Stimulated activated CD8-positive, alpha-beta memory T cell treated with anti-CD3 and anti-CD28 coated beads, Interleukin-7, amount 100 ng/mL, for 48 hours (primary cell): ENCODE measurements around the gene THSD4.
"Not testable (repeated sequence)": the region's sequence is repeated elsewhere in the genome, so short reads cannot be mapped to it uniquely, and the experiment has no call there.

ENCODE experiments used
- DNase-seq, 2 donors: peaks; one replicate each; pipeline ENCODE4 v3.0.0-alpha.2; 2020; ENCODE audit warnings: low read depth in 1 of 2; ENCODE audit errors: extremely low read depth in 1 of 2

THSD4 gene

DNA sequence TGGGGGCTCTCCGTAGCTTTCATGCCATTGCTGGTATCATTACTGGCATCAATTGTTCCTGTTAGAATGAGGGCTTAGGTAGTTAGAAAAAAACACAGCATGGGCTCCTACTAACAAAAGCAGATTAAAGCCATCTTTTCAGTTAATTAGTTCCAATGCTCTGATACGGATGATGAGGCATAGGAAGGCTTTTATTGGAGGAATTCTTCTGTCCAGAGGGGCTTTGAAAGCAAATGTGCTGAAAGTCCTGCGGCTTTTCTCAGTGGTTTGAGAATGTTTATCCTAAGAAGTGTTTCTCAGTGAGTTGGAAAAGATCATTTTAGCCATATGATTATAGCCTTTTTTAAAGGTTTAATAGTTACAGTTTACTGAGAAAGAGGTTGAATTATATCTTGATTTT is 198.5 kb downstream of the THSD4 start:
- DNase-seq = no peak

DNA sequence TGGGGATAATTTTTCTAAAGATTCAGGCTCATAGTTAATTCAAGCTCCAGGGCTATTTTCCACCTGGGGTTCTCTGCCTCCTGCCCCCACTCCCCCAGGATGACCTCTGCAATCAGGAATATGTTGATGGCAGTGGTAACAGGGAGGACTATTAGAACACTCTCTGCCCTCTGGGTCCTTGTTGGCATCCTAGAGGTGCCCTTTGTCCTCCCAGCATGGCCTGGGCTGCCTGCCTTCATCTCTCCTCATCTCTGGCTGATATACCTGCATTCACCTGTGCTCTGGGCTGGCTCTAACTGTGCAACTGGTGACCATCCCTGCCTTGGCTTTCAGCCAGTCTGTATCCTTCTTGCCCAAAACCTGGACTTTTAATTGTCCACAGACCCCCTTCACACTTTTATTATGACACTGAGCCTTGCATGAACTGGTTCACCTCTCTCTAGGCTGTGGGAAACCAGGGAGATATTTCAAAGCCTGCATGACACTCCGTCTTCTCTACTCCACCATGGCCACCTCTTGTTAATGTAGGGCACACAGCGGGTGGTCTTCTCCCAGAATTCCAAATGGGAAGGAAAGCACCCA is 199.8 kb downstream of the THSD4 start:
- no peak for DNase-seq

DNA sequence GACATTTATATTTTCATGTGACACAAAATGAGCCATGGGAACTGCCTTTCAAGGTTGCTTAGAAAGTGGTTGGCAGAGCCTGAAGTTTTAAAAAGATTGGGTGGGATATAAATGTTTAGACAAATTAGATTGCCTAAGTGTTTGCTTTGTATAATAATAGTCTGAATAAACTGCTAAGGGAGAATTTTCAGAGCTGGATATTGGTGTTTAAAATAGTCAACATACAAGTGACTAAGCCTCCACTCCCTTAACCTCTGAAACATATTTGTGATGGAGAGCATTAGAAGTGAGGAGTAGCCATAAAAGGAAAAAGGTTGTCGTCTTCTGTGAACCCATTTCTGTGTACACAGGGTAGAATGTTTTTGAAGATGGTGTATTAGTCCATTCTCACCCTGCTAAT is 201.6 kb downstream of the THSD4 start:
- no peak for DNase-seq

DNA sequence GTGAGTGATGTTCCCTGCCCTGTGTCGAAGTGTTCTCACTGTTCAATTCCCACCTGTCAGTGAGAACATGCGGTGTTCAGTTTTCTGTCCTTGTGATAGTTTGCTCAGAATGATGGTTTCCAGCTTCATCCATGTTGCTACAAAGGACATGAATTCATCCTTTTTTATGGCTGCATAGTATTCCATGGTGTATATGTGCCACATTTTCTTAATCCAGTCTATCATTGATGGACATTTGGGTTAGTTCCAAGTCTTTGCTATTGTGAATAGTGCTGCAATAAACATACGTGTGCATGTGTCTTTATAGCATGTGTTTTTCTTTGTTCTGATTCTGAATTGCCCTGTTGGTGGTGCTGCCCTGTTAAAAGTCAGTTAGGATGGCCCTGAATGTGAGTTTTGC is 204.2 kb downstream of the THSD4 start:
- DNase-seq = not testable (repeated sequence)

DNA sequence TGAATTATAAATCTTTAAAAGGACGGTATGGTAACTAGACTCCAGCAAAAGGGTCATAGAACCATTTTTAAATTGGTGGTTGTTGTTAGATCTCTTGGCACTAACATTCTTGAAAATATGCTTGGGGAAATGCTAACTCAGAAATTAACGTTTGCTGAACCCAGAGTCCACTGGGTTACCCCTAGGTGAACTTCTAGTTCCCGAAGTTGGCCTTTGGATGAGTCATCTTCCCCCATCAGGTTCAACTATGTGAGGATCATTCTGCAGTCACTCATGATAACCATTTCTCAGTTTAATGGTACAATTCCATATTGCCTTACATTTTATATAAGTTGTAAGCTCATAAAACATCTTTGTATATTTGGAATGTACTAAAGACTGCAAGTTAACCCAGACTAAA is 204.7 kb downstream of the THSD4 start:
- DNase-seq = no peak

DNA sequence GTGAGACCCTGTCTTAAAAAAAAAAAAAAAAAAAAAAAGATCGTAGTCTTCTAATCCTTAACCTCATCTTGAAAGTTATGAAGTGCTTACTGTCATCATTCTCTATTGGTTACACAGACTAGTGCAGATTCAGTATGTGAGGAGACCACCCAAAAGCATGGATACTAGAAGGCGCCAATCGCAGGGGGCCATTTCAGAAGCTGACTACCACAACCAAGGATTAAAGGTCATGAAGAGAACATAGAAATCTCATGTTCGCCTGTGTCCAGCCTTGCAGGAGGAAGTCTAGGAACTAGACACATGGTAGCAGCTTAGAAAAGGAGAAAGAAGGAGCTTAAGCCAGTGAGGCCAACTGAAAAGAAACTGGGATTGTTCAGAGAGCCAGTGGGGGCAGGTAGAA is 207.8 kb downstream of the THSD4 start:
- no peak for DNase-seq

DNA sequence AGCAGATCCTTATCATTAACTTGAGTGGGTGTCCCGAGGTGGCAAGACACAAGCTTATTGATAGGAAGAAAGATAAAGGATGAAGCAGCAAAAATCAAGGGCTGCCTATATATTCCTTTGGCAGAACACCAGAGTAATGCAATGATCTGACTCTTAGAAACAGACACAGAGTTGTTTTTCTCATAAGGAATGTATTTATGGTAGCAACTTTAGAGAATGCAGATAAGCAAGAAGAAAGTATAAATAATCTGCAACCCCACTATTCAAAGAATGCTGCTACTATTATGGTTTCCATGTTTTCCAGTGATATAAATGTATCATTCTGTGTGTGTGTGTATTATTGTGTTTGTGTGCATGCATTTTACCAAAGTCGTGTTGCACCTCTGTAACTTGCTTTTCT is 208.3 kb downstream of the THSD4 start:
- no peak for DNase-seq

DNA sequence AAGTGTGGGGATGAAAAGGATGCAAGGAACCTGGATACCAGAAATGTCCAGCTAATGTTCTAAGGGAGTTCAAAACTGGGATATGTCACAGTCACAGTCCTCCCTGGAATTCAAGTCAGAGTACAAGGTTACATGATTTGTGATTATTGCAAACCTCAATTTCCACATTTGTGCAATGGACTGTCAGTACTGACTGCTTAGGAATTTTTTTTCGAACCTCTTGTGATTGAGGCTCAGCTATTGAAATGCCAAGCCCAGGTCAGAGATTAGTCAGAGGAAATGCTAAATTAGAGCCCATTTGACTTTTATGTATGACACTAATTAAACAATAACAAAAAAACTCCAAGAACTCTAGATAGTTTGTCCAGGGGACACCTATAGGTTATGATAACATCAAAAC is 210.2 kb downstream of the THSD4 start:
- DNase-seq = no peak

DNA sequence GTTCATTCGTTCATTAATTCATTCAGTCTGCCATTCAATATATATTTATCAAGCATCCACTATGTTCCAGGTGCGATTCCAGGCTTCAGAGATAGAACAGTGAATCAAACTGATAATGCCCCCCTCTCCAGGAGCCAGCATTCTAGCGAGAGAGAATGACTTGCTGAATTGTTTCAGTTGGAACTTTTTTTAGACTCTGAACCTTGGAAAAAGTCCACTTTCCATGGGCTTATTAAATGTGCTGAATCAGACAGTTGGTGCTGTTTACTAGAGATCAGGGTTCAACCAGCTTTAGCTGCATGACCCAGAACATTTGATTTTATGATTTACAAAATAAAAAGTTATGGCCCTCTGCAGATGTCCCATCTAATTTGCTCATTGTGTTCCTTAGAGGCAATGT is 213.2 kb downstream of the THSD4 start:
- DNase-seq = no peak

DNA sequence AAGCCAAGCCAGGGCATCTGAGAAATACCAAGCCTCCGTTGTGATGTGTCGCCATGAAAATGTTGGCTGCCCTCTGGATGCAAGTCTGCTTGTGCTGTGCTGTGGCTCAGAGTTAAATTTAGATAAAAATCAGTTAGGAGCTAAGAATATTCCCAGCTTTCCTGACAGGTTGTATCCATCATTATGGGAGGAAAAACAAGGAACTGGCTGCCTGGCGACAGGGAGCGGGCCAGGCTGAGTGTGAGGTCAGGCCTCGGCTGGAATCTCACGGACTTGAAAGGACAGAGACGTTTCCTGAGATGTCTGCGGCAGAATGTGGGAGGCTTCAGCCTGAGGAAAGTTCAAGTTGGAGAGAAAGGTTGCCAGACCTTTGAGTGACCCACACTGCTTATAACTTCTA is 213.8 kb downstream of the THSD4 start:
- DNase-seq = no peak

DNA sequence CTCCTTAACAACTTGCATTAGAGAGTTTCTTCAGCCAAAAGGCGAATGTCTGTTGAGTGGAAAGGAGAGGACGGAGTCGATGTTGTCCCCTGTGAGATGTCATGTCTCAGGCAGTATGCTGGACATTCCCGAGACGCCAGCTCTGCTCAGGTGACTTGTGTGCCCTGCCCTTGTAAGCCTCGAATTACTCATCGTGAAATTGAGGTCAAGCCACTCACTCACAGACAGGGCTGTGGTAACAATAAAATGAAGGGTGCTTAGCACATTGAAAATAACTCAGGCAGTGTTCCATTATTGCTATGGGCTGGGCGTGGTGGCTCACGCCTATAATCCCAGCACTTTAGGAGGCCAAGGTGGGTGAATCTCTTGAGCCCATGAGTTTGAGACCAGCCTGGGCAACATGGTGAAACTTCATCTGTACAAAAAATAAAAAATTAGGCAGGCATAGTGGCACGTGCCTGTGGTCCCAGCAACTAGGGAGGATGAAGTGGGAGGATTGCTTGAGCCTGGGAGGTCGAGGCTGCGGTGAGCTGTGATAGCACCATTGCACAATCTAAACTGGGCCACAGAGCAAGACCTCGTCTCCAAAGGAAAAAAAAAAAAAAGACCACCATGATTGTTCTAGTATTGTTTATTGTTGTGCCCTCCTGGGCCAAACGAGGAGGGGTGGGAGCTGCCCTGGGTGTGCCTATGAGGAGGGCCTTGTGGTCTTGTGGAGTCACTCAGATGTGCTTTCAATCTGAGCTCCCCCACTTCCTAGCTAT is 214.4 kb downstream of the THSD4 start:
- no peak for DNase-seq

DNA sequence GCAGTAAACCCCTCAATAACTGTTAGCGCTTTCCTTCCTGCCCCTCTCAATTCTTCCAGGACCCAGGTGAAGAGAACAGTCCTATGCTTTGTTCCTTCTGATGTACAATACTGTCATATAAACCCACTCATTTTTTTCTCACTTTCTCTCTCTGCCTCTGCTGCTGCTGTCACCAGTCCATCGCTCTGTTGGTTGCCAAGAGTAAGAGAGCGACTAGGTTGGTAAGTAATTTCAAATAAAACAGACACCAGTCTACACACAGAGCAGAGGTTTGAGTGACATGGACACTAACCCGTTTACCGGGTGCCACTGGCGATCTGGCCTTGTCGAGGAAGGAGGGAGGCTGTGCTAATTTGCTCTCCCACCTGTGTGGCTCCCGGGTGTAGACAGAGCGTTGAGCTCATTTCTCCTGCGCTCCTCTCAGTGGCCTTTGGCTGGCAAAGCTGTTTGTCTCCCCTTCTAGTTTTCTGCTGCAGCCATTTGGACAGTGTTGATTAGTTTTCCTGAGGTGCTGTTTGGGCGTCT is 215.4 kb downstream of the THSD4 start:
- no peak for DNase-seq

DNA sequence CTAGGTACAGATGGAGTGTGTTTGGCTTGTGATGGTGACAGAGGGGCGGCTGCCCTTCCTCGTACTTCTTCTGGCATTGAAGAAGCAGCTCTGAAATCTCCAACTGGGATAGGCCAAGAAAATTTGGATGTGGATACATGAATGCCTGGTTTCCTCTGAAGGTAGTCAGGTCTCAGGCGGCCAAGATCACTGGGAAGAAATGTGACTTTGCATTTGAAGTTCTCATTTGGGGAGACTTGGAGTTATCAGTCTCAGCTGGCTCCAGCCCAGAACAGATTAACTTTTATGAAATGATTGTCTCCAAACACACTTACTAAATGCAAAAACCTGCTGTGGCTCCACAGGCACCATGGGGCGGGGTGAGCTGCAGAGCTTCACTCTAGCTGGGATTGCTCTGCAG is 215.9 kb downstream of the THSD4 start:
- no peak for DNase-seq

DNA sequence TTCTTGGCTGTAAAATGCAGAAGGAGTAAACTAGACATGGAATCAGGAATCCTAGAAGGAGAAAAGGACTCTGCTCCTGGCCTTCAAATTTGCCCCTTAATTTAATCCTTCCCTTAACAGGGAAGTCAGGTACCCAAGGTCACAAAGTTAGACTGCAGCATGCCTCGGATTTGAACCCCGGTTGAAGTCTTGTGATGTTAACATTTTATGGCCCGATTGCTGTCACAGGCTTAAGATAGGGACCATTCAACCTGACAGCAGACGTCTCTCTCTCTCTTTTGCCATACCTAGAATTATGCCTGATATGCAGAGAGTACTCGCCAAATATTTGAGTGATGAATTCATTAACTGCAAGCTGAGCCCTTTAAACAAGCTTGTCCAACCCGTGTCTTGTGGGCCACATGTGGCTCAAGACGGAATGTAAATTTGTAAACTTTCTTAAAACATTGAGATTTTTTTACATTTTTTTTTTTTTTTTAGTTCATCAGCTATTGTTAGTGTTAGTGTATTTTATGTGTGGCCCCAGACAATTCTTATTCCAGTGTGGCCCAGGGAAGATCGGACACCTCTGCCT is 217.2 kb downstream of the THSD4 start:
- DNase-seq = no peak

DNA sequence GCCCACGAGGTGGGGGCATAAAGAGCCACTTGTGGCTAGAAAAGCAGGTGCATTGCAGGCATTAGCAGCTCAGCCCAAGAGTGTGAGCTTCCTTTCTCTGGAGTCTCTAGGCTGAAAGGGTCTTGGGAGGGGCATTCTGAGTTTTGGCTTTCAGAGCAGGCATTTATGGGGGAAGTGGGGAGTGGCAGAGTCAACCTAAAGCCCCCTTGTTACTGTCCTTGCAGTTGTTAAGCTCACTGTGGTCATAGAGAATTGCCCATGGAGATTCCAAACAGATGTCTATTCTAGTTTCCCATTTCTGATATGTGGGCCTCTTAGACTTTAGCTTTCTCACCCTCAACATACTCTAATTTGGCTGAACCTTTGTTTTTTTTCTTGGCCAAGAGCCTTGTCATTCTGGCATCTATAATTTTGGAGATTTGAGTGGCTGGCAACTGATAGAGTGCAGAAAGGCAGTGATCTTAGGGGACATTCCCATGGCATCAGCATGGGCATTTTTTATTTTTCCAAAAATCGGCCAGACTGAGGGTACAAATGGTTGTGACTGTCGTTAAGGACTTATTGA is 217.9 kb downstream of the THSD4 start:
- DNase-seq = no peak

DNA sequence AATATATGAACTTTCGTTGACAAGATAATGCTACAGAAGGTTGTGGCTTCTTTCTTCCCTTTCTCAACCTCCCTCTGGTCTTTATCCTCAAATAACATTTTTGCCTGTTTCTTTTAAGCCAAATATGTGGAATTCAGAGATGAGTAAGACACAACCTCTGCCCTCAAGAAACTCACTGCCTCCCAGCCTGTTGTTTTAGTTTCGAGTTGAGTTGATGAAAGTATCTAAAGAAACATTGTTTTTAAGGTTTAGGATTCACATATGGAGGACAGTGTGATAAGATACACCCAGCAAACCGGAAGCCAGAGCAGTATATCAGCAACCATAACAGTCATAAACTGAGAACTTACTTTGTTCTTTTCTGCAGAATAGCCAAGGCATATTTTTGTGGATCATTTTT is 218.6 kb downstream of the THSD4 start:
- no peak for DNase-seq

DNA sequence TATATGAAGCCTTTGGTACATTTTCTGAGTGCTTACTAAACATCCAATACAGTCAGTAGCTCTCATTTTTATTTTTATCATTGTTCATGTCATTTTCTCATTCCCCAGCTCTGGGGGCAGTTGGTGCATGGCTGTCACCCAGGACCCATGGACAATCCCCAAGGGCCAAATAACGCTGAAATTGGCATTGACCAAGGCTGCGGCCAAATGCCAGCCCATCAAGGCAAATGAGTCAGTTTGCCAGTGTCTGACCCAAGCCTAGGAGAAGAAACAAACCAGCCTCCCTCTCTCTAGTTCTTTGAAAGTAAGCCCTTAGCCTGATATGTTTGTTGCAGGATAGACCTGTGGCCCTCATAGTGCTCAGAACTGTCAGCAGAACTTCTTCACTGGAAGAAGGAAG is 219.2 kb downstream of the THSD4 start:
- DNase-seq = no peak

DNA sequence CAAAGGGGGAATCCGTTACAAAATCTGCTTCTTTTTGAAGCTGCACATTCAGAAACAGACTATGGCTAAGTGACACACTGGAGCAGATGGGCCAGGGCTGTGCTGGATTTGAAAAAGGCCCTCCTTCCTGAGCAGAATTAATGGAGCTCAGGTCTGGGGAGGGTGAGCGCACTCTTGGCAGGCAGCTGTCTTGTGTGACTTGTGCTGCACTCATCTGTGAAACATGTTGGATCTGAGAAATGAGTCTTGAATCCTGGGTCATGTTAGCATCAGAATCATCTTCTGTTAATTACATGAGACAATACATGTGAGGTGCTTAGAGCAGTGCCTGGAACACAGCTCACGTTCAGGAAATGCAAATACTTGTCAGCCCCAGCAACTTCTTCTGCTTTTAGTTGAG is 219.6 kb downstream of the THSD4 start:
- DNase-seq = no peak

DNA sequence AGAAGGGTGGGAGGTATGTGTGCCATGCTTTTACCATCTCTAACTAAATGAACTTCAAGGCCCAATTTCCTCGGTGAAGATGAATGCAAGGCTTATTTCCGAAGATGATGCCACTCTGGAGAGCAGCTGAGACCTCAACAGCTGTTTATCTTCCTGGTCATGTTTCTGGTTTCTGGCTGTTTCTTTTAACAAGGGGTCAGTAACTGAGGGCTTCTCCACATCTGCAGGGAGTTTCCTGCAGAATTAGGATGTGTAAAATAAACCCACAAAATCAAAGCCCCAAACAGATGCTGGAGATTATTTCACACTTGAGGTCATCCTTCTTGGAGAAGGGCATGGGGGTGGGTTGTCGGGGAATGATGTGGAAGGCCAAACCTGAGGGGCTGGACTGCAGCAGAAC is 220.3 kb downstream of the THSD4 start:
- no peak for DNase-seq

DNA sequence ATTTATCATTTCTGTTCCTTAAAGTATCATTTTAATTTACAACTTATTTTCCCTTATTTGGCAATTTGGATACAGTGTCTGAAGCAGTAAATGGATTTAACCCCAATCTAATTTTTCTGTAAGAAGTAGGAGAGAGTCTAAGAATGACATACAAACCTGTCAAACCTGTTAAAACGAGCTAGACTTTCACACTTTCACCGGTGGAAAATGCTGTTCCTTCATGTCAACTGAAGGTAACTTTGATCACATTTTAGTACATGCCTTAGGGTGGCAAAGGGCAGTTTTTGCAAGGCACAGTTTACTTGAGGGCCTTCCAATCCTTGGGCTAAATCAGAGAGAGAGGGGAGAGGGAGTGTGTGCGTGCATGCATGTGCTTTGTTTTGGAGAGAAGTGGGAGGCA is 221.4 kb downstream of the THSD4 start:
- no peak for DNase-seq

DNA sequence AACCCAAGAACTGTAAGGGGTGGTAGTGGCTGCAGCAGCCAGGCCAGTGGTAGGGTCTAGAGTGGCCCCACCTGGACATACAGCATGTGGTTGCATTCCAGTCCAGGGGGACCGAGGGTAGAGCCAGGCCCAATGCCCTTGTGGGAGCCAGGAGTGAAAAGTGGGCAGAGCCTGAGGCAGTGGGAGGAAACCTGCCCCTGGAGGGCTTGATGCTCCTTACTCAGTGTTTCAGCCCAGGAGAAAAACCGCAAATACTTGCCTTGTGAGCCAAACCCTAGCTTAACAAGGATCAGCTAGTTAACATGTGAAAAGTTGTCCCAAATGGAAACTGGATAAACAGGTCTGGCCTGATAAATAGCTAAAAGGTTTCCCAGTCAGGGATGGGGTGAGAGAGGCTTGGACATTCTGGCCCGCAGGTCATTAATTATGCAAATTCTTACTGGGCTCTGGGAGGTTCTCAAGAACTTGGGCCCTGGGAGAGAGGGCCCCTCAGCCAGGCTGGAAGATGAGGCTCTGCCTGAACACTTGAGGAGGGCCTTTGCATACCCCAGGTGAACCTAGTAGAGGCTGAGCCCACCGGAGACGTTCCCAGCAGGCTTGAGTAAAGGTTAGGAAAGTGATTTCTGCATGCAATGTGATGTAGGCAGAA is 222.1 kb downstream of the THSD4 start:
- DNase-seq = no peak

DNA sequence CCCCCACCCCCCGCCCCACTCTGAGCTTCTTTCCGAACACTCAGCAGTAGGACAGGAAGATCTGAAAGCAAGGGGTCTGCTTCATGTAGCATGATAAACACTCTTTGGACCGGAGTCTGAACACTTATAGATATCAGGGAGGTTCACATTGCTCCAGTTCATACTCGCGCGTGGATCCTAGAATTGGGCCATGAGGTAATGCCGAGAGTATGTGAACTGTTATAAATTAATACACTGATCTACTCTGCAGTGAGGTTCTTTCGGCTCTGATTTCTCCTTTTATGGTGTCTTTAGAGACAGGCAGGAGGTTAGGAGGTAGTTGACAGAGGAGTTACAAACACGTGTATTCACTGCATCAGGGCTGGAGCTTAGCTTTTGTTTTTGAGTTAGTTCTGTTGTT is 223.0 kb downstream of the THSD4 start:
- no peak for DNase-seq
